ENCODE measurements around the gene SORCS1.

The SORCS1 gene

DNA sequence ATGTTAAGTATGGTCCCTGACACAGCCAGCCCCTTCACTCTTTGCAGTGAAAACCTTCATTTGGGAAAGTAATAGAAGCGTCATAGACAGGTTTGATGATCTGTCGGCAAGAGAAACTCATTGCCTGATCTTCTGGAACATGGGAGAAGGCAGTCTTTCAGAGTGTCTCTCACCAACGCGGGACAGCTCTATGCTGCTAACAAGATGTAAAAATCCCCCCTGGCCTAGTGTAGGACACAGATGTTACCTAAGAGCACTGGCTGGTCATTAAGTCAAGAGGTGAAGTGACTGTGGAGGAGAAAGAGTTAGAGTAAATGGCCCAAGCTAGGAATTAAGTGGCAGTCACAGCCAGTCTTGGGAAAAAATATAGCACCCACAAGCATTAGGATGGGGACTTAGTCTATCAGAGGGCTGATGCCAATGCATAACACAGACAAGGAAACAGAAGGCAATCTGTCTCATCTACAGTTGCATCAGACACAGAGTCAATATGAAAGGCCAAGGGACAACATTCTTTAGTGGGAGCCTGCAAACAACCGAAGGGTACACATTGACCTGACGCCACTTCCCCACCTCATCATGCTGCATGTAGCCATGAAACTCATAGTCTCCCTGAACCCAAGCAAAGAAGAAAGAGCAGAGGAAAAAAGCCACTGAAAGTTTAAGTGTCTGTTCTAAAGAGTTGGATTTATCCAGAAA, 69.5 kb downstream of the SORCS1 start:
- TF ChIP-seq, protein P1, sequence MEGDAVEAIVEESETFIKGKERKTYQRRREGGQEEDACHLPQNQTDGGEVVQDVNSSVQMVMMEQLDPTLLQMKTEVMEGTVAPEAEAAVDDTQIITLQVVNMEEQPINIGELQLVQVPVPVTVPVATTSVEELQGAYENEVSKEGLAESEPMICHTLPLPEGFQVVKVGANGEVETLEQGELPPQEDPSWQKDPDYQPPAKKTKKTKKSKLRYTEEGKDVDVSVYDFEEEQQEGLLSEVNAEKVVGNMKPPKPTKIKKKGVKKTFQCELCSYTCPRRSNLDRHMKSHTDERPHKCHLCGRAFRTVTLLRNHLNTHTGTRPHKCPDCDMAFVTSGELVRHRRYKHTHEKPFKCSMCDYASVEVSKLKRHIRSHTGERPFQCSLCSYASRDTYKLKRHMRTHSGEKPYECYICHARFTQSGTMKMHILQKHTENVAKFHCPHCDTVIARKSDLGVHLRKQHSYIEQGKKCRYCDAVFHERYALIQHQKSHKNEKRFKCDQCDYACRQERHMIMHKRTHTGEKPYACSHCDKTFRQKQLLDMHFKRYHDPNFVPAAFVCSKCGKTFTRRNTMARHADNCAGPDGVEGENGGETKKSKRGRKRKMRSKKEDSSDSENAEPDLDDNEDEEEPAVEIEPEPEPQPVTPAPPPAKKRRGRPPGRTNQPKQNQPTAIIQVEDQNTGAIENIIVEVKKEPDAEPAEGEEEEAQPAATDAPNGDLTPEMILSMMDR (IDR thresholded peaks at IDR 0.05; ENCODE audit: control extremely low read depth, extremely low read depth, low read depth, missing control alignments) = no peak
- CTCF ChIA-PET = no interaction called here
- POLR2A ChIA-PET = no interaction called here
- no peak for DNase-seq (ENCODE audit: extremely low spot score)

- TF ChIP-seq, protein P1 (IDR thresholded peaks at IDR 0.05; ENCODE audit: control extremely low read depth, extremely low read depth, low read depth, missing control alignments) = no peak
- DNase-seq (ENCODE audit: extremely low spot score) = no peak
- CTCF ChIA-PET = interaction anchor here (1.8 kb wide), 2 partner anchors 8 to 9 kb away, joined by 6 read pairs; no protein-coding TSS in a partner anchor
- POLR2A ChIA-PET = no interaction called here
Measured at GRCh38 chr10:107092321-107092720, 72.2 kb downstream of the SORCS1 start.

DNA sequence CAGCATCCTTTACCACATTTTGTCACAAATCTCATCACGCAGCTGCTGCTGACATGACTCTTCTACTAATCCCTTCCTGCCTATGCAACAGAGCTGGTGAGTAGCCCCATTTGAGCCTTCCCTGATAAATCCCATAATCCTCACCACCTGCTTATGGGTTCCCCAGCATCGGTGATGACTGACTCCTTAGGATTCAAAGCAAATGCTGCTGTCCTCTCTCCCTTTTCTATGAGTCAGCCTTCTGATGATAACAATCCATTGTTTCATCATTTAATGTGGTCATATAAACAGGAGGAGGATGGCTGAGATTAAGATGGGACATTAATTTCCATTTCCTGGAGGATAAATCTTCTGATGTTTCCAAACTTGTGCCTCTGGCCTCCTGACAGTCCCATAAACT, 73.4 kb downstream of the SORCS1 start:
- TF ChIP-seq, protein P1 (IDR thresholded peaks at IDR 0.05; ENCODE audit: control extremely low read depth, extremely low read depth, low read depth, missing control alignments) = no peak
- no peak for DNase-seq (ENCODE audit: extremely low spot score)
- ChIA-PET CTCF (interaction anchor here (1.8 kb wide), 1 partner anchor 8 kb away, joined by 6 read pairs; no protein-coding TSS in a partner anchor), POLR2A (no interaction called here)

GRCh38 chr10:107085665-107086525, 78.6 kb downstream of the SORCS1 start:
- TF ChIP-seq, protein P1 (IDR thresholded peaks at IDR 0.05; ENCODE audit: control extremely low read depth, extremely low read depth, low read depth, missing control alignments) = no peak
- ChIA-PET POLR2A (no interaction called here), CTCF (interaction anchor here (1.5 kb wide), 1 partner anchor 12 kb away, joined by 5 read pairs; no protein-coding TSS in a partner anchor)
- no peak for DNase-seq (ENCODE audit: extremely low spot score)

DNA sequence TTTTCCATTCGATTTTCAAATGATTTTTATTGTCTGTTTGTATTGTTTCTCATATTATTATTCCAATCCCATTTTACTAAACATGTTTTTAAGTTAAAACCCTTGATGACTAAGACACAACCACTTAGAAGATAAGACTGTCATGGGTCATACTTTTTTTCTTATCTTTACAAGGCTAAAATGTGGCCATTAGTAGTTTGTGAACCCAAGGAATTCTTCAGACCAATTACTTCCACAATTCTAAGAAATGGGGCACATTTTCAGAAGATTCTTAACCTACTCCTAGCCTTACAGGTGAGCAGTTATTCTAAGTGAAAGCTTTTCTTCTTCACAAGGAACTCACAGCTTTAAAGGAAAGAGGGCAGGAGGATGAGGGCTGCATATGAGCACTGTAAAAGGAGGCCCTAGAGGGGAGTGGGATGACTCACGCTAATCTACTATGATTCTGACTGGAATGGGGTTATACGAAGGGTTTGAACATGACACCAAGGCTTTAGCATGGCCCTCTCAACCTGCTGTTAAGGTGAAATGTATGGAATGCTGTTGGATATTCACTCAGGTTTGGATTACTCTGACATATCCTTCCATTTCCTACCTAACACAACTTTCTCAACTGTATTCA, 81.0 kb downstream of the SORCS1 start:
- ChIA-PET POLR2A (no interaction called here), CTCF (interaction anchor here (1.8 kb wide), 1 partner anchor 9 kb away, joined by 6 read pairs; no protein-coding TSS in a partner anchor)
- DNase-seq (ENCODE audit: extremely low spot score) = no peak
- TF ChIP-seq, protein P1 (IDR thresholded peaks at IDR 0.05; ENCODE audit: control extremely low read depth, extremely low read depth, low read depth, missing control alignments) = no peak

DNA sequence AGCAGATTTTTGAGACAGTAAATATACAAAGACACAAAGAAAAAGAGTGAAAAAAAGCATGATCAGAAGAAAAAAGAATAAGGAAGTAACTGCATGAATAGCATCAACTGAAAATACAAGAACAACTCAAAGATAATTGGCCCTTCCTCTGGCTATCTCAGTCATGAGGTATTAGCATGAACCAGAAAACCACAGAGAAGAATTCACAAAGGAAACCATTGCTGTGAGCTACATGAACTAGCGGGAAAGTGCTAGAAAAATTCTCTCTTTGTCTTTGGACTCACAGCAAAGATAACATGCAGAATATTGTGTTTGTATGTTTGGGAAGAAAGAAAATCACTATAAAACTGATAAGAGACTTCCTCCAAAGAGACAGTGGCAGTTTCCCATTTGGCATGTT, 82.9 kb downstream of the SORCS1 start:
- CTCF ChIA-PET = no interaction called here
- DNase-seq (ENCODE audit: extremely low spot score) = no peak
- TF ChIP-seq, protein P1 (IDR thresholded peaks at IDR 0.05; ENCODE audit: control extremely low read depth, extremely low read depth, low read depth, missing control alignments) = no peak
- POLR2A ChIA-PET = no interaction called here
